Liver (tissue), 9 donors: ENCODE results near the gene GNG13. TPM values are rescaled to one million over a fixed set of nuclear protein-coding genes. Genes with fewer than 3 reads are reported as not detected.

Experiments
- DNase-seq: peaks from one replicate; pipeline ENCODE4 v3.0.0-alpha.2; 2017; ENCODE audit warnings: low spot score
- H3K27ac ChIP-seq, 2 donors: one replicate each; pipeline ENCODE4 v1.7.0; 2013; ENCODE audit warnings: inconsistent platforms in 2 of 2, low read length in 2 of 2, control low read depth in 1 of 2, low read depth in 1 of 2, mild to moderate bottlenecking in 1 of 2
- H3K27me3 ChIP-seq, 4 donors: one replicate each; pipeline versions ENCODE4 v1.6.1 to v1.7.0; 2013; ENCODE audit warnings: low read length in 3 of 4, inconsistent platforms in 1 of 4, mild to moderate bottlenecking in 1 of 4, moderate library complexity in 1 of 4; ENCODE audit not compliant: control insufficient read depth in 4 of 4, insufficient read depth in 4 of 4
- H3K36me3 ChIP-seq, 4 donors: one replicate each; pipeline versions ENCODE4 v1.6.1 to v1.7.0; 2013; ENCODE audit warnings: low read length in 3 of 4, mild to moderate bottlenecking in 3 of 4, low read depth in 1 of 4, moderate library complexity in 1 of 4; ENCODE audit not compliant: control insufficient read depth in 4 of 4, insufficient read depth in 3 of 4
- H3K4me1 ChIP-seq, 4 donors: one replicate each; pipeline versions ENCODE4 v1.6.1 to v1.7.0; 2013; ENCODE audit warnings: low read length in 3 of 4, mild to moderate bottlenecking in 3 of 4, moderate library complexity in 1 of 4; ENCODE audit not compliant: control insufficient read depth in 4 of 4, insufficient read depth in 4 of 4
- H3K4me3 ChIP-seq, 3 donors: one replicate each; pipeline versions ENCODE4 v1.6.1 to v1.7.0; 2013; ENCODE audit warnings: low read length in 3 of 3, control low read depth in 1 of 3, low read depth in 1 of 3, mild to moderate bottlenecking in 1 of 3
- H3K9ac ChIP-seq, 2 donors: one replicate each; pipeline ENCODE4 v1.7.0; 2013; ENCODE audit warnings: low read length in 2 of 2, mild to moderate bottlenecking in 2 of 2, moderate library complexity in 2 of 2, control low read depth in 1 of 2, low read depth in 1 of 2
- H3K9me3 ChIP-seq, 4 donors: one replicate each; pipeline versions ENCODE4 v1.6.1 to v1.7.0; 2013; ENCODE audit warnings: low read length in 3 of 4; ENCODE audit not compliant: control insufficient read depth in 4 of 4
- ATF3 ChIP-seq: IDR thresholded peaks from 2 replicates; pipeline ENCODE4 v1.6.1; 2016; ENCODE audit warnings: antibody characterized with exemption
- EGR1 ChIP-seq, 2 donors: IDR thresholded peaks; 2 replicates each; pipeline ENCODE4 v1.6.1; 2016 to 2018; ENCODE audit warnings: antibody characterized with exemption in 2 of 2, low read depth in 2 of 2
- FOXA1 ChIP-seq: IDR thresholded peaks from 2 replicates; pipeline ENCODE4 v1.6.1; 2016; ENCODE audit warnings: antibody characterized with exemption
- FOXA2 ChIP-seq: IDR thresholded peaks from 2 replicates; pipeline ENCODE4 v1.6.1; 2016; ENCODE audit warnings: antibody characterized with exemption
- GABPA ChIP-seq, 2 donors: IDR thresholded peaks in 1 of 2; conservative IDR thresholded peaks in 1 of 2; 2 replicates each; pipeline ENCODE4 v1.6.1; 2016; ENCODE audit warnings: antibody characterized with exemption in 2 of 2, mild to moderate bottlenecking in 1 of 2, moderate library complexity in 1 of 2
- HNF4A ChIP-seq, 2 donors: conservative IDR thresholded peaks; 2 replicates each; pipeline ENCODE4 v1.6.1; 2016; ENCODE audit warnings: antibody characterized with exemption in 2 of 2, mild to moderate bottlenecking in 2 of 2
- HNF4G ChIP-seq: IDR thresholded peaks from 2 replicates; pipeline ENCODE4 v1.6.1; 2016; ENCODE audit warnings: antibody characterized with exemption
- JUND ChIP-seq, 2 donors: IDR thresholded peaks; 2 replicates each; pipeline ENCODE4 v1.6.1; 2016; ENCODE audit warnings: antibody characterized with exemption in 2 of 2
- NR2F2 ChIP-seq: IDR thresholded peaks from 2 replicates; pipeline ENCODE4 v1.6.1; 2016; ENCODE audit warnings: antibody characterized with exemption
- RAD21 ChIP-seq, 2 donors: IDR thresholded peaks; 2 replicates each; pipeline ENCODE4 v1.6.1; 2016; ENCODE audit warnings: antibody characterized with exemption in 2 of 2, mild to moderate bottlenecking in 2 of 2
- REST ChIP-seq: IDR thresholded peaks from 2 replicates; pipeline ENCODE4 v1.6.1; 2016; ENCODE audit warnings: antibody characterized with exemption, mild to moderate bottlenecking
- RXRA ChIP-seq, 2 donors: IDR thresholded peaks; 2 replicates each; pipeline ENCODE4 v1.6.1; 2017 to 2018; ENCODE audit warnings: antibody characterized with exemption in 2 of 2, mild to moderate bottlenecking in 1 of 2
- SP1 ChIP-seq: IDR thresholded peaks from 2 replicates; pipeline ENCODE4 v1.6.1; 2018; ENCODE audit warnings: antibody characterized with exemption, mild to moderate bottlenecking
- TAF1 ChIP-seq: conservative IDR thresholded peaks from 2 replicates; pipeline ENCODE4 v1.6.1; 2016; ENCODE audit warnings: antibody characterized with exemption, mild to moderate bottlenecking
- YY1 ChIP-seq: IDR thresholded peaks from 2 replicates; pipeline ENCODE4 v1.6.1; 2016; ENCODE audit warnings: antibody characterized with exemption, mild to moderate bottlenecking
- WGBS: extraction: QIAGEN DNeasy Blood & Tissue Kit; methylation state at CpG from one replicate; pipeline ENCODE4 v1.1.7; 2013; 5-methylcytosine and 5-hydroxymethylcytosine counted together
- polyA plus RNA-seq, 2 donors: library from polyadenylated mRNA; stranded (reverse) in 1 of 2; unstranded in 1 of 2; fragments of 200-250 nt in 1 of 2; fragments of >200 nt in 1 of 2; fragmentation: Nextera tagmentation in 1 of 2; extraction: Ambion mirVana in 1 of 2; gene quantifications; one replicate each; pipeline versions ENCODE4 v1.2.1 to v1.2.3, GENCODE V29; 2013 to 2015
- total RNA-seq, 2 donors: library from RNA; depleted of rRNA; stranded (reverse); fragments of >200 nt; gene quantifications; one replicate each; pipeline ENCODE4 v1.2.3, GENCODE V29; 2014
- TF ChIP-seq, protein P1 (sequence below): IDR thresholded peaks from 2 replicates; pipeline ENCODE4 v1.6.1; 2016; ENCODE audit warnings: antibody characterized with exemption
- TF ChIP-seq, protein P2 (sequence below): IDR thresholded peaks from 2 replicates; pipeline ENCODE4 v1.6.1; 2016; ENCODE audit warnings: antibody characterized with exemption
- donor health status: healthy.
- donor health status: healthy.
- donor health status: healthy.
- donor health status: healthy.
- donor health status: healthy.

GNG13 gene
- total and polyA plus RNA-seq, 4 donors = not detected

DNA sequence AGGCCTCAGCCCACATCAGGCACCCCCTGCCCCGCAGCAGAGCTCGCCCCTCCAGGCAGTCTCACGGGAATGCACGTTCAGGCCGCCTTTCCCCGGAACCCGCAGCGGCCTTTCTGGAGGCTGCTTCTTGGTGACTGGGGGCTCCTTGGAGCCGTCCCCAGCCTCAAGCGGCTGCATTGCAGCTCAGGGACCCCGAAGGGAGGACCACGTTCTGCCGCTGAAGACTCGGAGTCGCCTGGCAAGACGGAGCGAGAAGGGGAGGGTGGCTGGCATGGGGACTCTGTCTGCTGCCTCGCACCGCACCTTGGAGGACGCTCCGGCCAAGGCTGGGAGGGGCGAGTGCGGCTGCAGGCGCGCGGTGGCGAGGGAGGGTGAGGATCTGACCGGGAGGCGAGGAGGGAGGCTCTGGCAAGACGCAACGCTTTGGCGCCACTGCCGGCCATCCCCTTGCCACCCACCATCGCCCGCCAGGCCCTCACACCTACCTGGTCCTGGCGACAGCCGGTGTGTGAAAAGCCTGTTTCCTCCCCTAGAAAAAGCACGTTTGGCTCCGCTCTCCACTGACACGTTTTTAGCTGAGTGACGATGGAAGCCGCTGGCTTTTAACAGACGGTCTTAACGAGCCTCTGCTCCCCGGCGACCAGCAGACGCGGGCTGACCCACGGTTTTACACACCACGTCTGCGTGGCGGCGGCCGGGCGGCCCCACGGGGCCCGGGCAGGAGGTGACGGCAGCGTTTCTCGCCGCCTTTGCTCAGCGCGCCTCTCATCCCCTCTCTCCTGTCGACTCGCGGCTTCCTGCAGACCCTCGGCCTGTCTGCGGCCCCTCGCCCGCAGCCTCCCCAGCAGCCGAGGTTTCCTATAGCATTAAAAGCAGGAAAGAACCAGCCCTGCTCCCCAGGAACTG lies 16.7 kb upstream of the GNG13 start:
- TF ChIP-seq HNF4A (conservative IDR thresholded peaks at IDR 0.05) = no peak
- TF ChIP-seq JUND (IDR thresholded peaks at IDR 0.05) = no peak
- no peak for TF ChIP-seq FOXA1
- TF ChIP-seq RAD21 (IDR thresholded peaks at IDR 0.05) = no peak
- no peak for TF ChIP-seq HNF4G
- no peak for TF ChIP-seq SP1
- TF ChIP-seq EGR1 (IDR thresholded peaks at IDR 0.05; ENCODE audit: low read depth in 2 of 2) = no peak
- TF ChIP-seq, protein P1, sequence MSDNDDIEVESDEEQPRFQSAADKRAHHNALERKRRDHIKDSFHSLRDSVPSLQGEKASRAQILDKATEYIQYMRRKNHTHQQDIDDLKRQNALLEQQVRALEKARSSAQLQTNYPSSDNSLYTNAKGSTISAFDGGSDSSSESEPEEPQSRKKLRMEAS = no peak
- TF ChIP-seq REST = no peak
- no peak overlapping the region for H3K27ac ChIP-seq
- no peaks in the 10 kb centered on the region for H3K36me3 ChIP-seq
- H3K4me3 ChIP-seq = no peak overlapping the region
- no peaks in the 10 kb centered on the region for H3K4me1 ChIP-seq
- WGBS = 81% methylated on average over 71 of the region's 71 CpGs
- H3K9me3 ChIP-seq = no peaks in the 10 kb centered on the region
- no peak for DNase-seq
- H3K9ac ChIP-seq = no peak overlapping the region
- H3K27me3 ChIP-seq = peaks cover 2 to 9% (median 6%) of the 10 kb centered on the region in 4 donors

GRCh38 chr16:815861-816260 lies 15.3 kb upstream of the GNG13 start:
- Histone ChIP-seq H3K27me3 (peaks cover 2 to 9% (median 6%) of the 10 kb centered on the region in 4 donors), H3K36me3 (no peaks in the 10 kb centered on the region), H3K9ac (no peak overlapping the region), H3K4me1 (no peaks in the 10 kb centered on the region), H3K9me3 (no peaks in the 10 kb centered on the region), H3K4me3 (no peak overlapping the region), H3K27ac (no peak overlapping the region)
- TF ChIP-seq JUND (IDR thresholded peaks at IDR 0.05) (no peak), HNF4A (conservative IDR thresholded peaks at IDR 0.05) (no peak), EGR1 (IDR thresholded peaks at IDR 0.05; ENCODE audit: low read depth in 2 of 2) (no peak), REST (no peak), YY1 (no peak), NR2F2 (no peak), SP1 (no peak), RXRA (IDR thresholded peaks at IDR 0.05) (no peak), GABPA (IDR thresholded peaks at IDR 0.05 in 1 of 2, conservative IDR thresholded peaks at IDR 0.05 in 1 of 2) (no peak), FOXA1 (no peak), TAF1 (no peak), FOXA2 (no peak), ATF3 (no peak), RAD21 (IDR thresholded peaks at IDR 0.05) (no peak), HNF4G (no peak)
- TF ChIP-seq, protein P2, sequence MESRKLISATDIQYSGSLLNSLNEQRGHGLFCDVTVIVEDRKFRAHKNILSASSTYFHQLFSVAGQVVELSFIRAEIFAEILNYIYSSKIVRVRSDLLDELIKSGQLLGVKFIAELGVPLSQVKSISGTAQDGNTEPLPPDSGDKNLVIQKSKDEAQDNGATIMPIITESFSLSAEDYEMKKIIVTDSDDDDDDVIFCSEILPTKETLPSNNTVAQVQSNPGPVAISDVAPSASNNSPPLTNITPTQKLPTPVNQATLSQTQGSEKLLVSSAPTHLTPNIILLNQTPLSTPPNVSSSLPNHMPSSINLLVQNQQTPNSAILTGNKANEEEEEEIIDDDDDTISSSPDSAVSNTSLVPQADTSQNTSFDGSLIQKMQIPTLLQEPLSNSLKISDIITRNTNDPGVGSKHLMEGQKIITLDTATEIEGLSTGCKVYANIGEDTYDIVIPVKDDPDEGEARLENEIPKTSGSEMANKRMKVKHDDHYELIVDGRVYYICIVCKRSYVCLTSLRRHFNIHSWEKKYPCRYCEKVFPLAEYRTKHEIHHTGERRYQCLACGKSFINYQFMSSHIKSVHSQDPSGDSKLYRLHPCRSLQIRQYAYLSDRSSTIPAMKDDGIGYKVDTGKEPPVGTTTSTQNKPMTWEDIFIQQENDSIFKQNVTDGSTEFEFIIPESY = no peak
- TF ChIP-seq, protein P1 = no peak
- no peak for DNase-seq
- 91% methylated on average over 15 of the region's 15 CpGs for WGBS
